GM10248 (cell line): ENCODE measurements around the gene WTAP.
A peak's percentile ranks its signal among the peaks of the same experiment; 100 is the strongest.
"Not testable (repeated sequence)": the region's sequence is repeated elsewhere in the genome, so short reads cannot be mapped to it uniquely, and the experiment has no call there.

Experiments
- CTCF ChIA-PET: fragments of 300-600 bp; sonication (Branson Sonifier 250); formaldehyde crosslinking; extraction: SDS; loops from one replicate; lab custom pipeline; 2021; ENCODE audit warnings: antibody characterized with exemption; lab: Yijun Ruan, JAX
- POLR2A ChIA-PET: fragments of 350-650 bp; sonication (Branson Sonifier 250); formaldehyde crosslinking; extraction: SDS; loops from one replicate; lab custom pipeline; 2020; ENCODE audit warnings: antibody characterized with exemption; lab: Yijun Ruan, JAX
- DNase-seq: peaks from one replicate; pipeline ENCODE4 v3.0.0; 2012; ENCODE audit errors: extremely low spot score
- CTCF ChIP-seq: IDR thresholded peaks from 2 replicates; pipeline ENCODE4 v1.5.1; 2012; ENCODE audit warnings: mild to moderate bottlenecking, low read depth; ENCODE audit errors: extremely low read depth, missing control alignments, control extremely low read depth

The WTAP gene

GRCh38 chr6:159716247-159717096 lies 10.8 kb upstream of the WTAP start:
- POLR2A ChIA-PET, result interaction anchor here (0.5 kb wide), 1 partner anchor 15 kb away, joined by 3 read pairs; no protein-coding TSS in a partner anchor
- no peak for TF ChIP-seq CTCF
- no peak for DNase-seq
- CTCF ChIA-PET, result interaction anchor here (0.8 kb wide), 1 partner anchor 17 kb away, joined by 3 read pairs; no protein-coding TSS in a partner anchor

- TF ChIP-seq CTCF, result no peak
- ChIA-PET POLR2A (interaction anchor here (0.7 kb wide), 1 partner anchor 305 kb away, joined by 4 read pairs; no protein-coding TSS in a partner anchor), CTCF (interaction anchor here (1.0 to 4.6 kb wide), 3 partner anchors 10 to 737 kb away, joined by 3 to 23 read pairs (median 22); no protein-coding TSS in a partner anchor)
- DNase-seq, result no peak
These were observed 8.7 kb upstream of the WTAP start for GRCh38 chr6:159718634-159719033.

- ChIA-PET CTCF (interaction anchor here (1.0 to 4.6 kb wide), 5 partner anchors 10 to 736 kb away, joined by 3 to 23 read pairs (median 8); no protein-coding TSS in a partner anchor), POLR2A (no interaction called here)
- DNase-seq, result no peak
- TF ChIP-seq CTCF, result no peak
These were observed 8.0 kb upstream of the WTAP start for GRCh38 chr6:159719287-159719686.

GRCh38 chr6:159720708-159721107 lies 6.6 kb upstream of the WTAP start:
- POLR2A ChIA-PET, result no interaction called here
- peak; percentile 40 for TF ChIP-seq CTCF
- peak; percentile 48 for DNase-seq
- CTCF ChIA-PET, result interaction anchor here (0.8 to 4.6 kb wide), 15 partner anchors 8 to 736 kb away, joined by 3 to 23 read pairs (median 4); partner anchors contain the start of gene TCP1

- POLR2A ChIA-PET, DNase-seq: not testable (repeated sequence)
- CTCF ChIA-PET, result interaction anchor here (0.7 to 4.6 kb wide), 4 partner anchors 10 to 30 kb away, joined by 3 to 23 read pairs (median 7); no protein-coding TSS in a partner anchor
These were observed 5.3 kb upstream of the WTAP start for GRCh38 chr6:159721981-159722380.

- CTCF ChIA-PET, result interaction anchor here (1.1 to 3.2 kb wide), 5 partner anchors 10 to 129 kb away, joined by 3 to 11 read pairs (median 3); no protein-coding TSS in a partner anchor
These were observed 4.7 kb upstream of the WTAP start for GRCh38 chr6:159722655-159723054.

More at GRCh38 chr6:159722655-159723054, 4.7 kb upstream of the WTAP start:
- DNase-seq, result no peak
- POLR2A ChIA-PET, result no interaction called here
- TF ChIP-seq CTCF, result no peak
